GM23248 (cell line): ENCODE data around the gene HOXA6. TPM values are rescaled to one million over a fixed set of nuclear protein-coding genes. Genes with fewer than 3 reads are reported as not detected.

ENCODE experiments used
- DNase-seq: peaks from one replicate; pipeline ENCODE4 v3.0.0-alpha.2; 2015
- H2AFZ ChIP-seq: fragments of 200-600 bp; sonication (generic); 2 replicates; pipeline ENCODE4 v1.6.1; 2016; ENCODE audit warnings: antibody characterized with exemption
- H3F3A ChIP-seq: fragments of 200-600 bp; sonication (generic); 2 replicates; pipeline ENCODE4 v1.6.1; 2016; ENCODE audit warnings: mild to moderate bottlenecking, antibody characterized with exemption, mixed run types; ENCODE audit not compliant: insufficient read depth
- H3K27ac ChIP-seq: fragments of 200-600 bp; sonication (generic); 2 replicates; pipeline ENCODE4 v1.5.1; 2016; ENCODE audit warnings: mild to moderate bottlenecking
- H3K27me3 ChIP-seq: fragments of 200-600 bp; sonication (generic); replicated peaks from 2 replicates; pipeline ENCODE4 v1.6.1; 2016; ENCODE audit warnings: mild to moderate bottlenecking; ENCODE audit not compliant: insufficient read depth
- H3K36me3 ChIP-seq: fragments of 200-600 bp; sonication (generic); 2 replicates; pipeline ENCODE4 v1.6.1; 2016; ENCODE audit warnings: low read depth, mild to moderate bottlenecking
- H3K4me1 ChIP-seq: fragments of 200-600 bp; sonication (generic); 2 replicates; pipeline ENCODE4 v1.6.1; 2016; ENCODE audit warnings: mild to moderate bottlenecking; ENCODE audit not compliant: insufficient read depth
- H3K4me2 ChIP-seq: fragments of 200-600 bp; sonication (generic); one replicate; pipeline ENCODE4 v1.6.1; 2016; ENCODE audit warnings: mild to moderate bottlenecking; ENCODE audit not compliant: unreplicated experiment
- H3K4me3 ChIP-seq: fragments of 200-600 bp; sonication (generic); 2 replicates; pipeline ENCODE4 v1.5.1; 2016; ENCODE audit warnings: mild to moderate bottlenecking
- H3K79me2 ChIP-seq: fragments of 200-600 bp; sonication (generic); 2 replicates; pipeline ENCODE4 v1.6.1; 2016; ENCODE audit warnings: mild to moderate bottlenecking; ENCODE audit not compliant: insufficient read depth
- H3K9ac ChIP-seq: fragments of 200-600 bp; sonication (generic); 2 replicates; pipeline ENCODE4 v1.6.1; 2016; ENCODE audit warnings: mild to moderate bottlenecking
- H3K9me2 ChIP-seq: fragments of 200-600 bp; sonication (generic); 2 replicates; pipeline ENCODE4 v1.6.1; 2016; ENCODE audit warnings: mixed run types, mild to moderate bottlenecking, moderate library complexity; ENCODE audit not compliant: insufficient read depth
- H3K9me3 ChIP-seq: fragments of 200-600 bp; sonication (generic); one replicate; pipeline ENCODE4 v1.6.1; 2017; ENCODE audit warnings: low read depth
- H4K20me1 ChIP-seq: fragments of 200-600 bp; sonication (generic); 2 replicates; pipeline ENCODE4 v1.6.0; 2016; ENCODE audit not compliant: insufficient read depth
- EZH2 ChIP-seq: fragments of 200-600 bp; sonication (generic); IDR thresholded peaks from 2 replicates; pipeline ENCODE4 v1.6.1; 2018; ENCODE audit warnings: antibody characterized with exemption, mild to moderate bottlenecking; ENCODE audit not compliant: insufficient read depth, poor library complexity, severe bottlenecking
- EZH2phosphoT487 ChIP-seq: fragments of 200-600 bp; sonication (generic); IDR thresholded peaks from 2 replicates; pipeline ENCODE4 v1.6.1; 2018; ENCODE audit warnings: antibody characterized with exemption, moderate library complexity, mild to moderate bottlenecking, low read depth; ENCODE audit not compliant: insufficient read depth
- WGBS, 2 experiments: methylation state at CpG; one replicate each; pipeline ENCODE4 v1.1.6; 2015 to 2017; ENCODE audit warnings: low lambda C conversion rate in 2 of 2, low coverage in 1 of 2; ENCODE audit errors: missing lambda C conversion rate in 2 of 2; 5-methylcytosine and 5-hydroxymethylcytosine counted together
- in situ Hi-C: fragments of 300-500 bp; cut with MboI; formaldehyde crosslinking; loops from 2 replicates; pipeline ENCODE4 v1.15.0; 2020
- polyA plus RNA-seq: library from polyadenylated mRNA; unstranded; fragments of >200 nt; fragmentation: Nextera tagmentation; extraction: Ambion mirVana; gene quantifications from 2 replicates; pipeline ENCODE4 v1.2.1, GENCODE V29; 2016
- total RNA-seq: library from RNA; depleted of rRNA; stranded (reverse); fragments of >200 nt; shearing (Covaris generic); gene quantifications from 2 replicates; pipeline ENCODE4 v1.2.3, GENCODE V29; 2014

The HOXA6 gene
- total and polyA plus RNA-seq, 2 experiments from 2014 or later: 3.2 to 3.5 TPM

DNA sequence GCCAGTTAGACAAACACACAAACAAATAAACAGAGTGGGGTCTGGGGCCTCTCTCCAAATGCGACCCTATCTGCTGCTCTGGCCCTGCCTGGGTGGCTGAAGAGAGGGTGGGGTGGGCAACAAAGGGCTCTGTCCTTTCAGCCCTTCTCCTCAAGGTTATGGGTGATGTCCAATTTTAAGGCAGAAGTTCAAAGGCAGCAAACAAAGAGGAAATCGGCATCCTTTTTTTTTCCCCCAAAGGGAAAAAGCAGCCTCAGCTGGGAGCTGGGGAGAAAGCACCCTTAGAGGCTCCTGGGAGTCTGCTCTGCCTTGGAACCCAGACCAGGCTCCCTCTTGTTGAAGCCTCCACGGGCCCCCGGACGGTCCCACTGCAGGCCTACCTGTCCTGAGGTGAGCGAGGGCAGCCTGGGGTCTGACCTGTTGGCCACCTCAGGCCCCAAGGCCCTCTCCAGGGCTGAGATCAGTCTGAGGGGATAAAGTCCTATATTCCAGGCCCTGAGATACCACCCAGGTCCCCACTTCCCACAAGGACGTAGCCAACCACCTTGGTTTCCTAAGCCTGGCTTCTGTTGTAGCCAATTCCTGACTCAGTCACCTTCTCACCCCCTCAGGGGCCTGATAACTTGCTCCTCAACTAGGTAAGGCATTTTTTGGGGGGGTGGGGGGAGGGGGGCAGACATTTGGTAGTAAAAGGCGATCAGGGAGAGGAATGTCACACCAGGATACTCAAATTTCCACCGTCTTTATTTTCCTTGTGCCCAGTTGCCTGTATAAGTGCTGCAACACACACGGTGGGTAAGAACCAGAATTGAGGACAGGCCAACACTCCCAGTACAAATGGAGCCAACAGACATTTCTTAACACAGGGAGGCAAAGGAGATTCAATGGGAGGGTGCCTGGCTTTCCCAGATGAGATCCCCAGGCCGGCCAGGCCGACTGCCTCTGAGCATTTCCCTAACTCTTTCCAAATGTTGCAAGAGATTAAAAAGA, 33.2 kb upstream of the HOXA6 start:
- Histone ChIP-seq H3K4me3 (peak overlapping the region; percentile 83), H3K36me3 (no peaks in the 10 kb centered on the region), H3K9ac (peak overlapping the region; percentile 98), H3K4me2 (peak overlapping the region; percentile 100), H2AFZ (peak overlapping the region; percentile 83), H4K20me1 (no peaks in the 10 kb centered on the region), H3K27me3 (no peaks in the 10 kb centered on the region), H3F3A (no peaks in the 10 kb centered on the region), H3K27ac (peak overlapping the region; percentile 99), H3K79me2 (peaks cover 80% of the 10 kb centered on the region), H3K4me1 (peaks cover 50% of the 10 kb centered on the region), H3K9me3 (no peaks in the 10 kb centered on the region), H3K9me2 (no peaks in the 10 kb centered on the region)
- no peak for TF ChIP-seq EZH2
- no peak for TF ChIP-seq EZH2phosphoT487
- 35 to 57% methylated on average over 8 to 12 of the region's 12 CpGs for WGBS, 2 experiments
- peak; percentile 49 for DNase-seq
- in situ Hi-C loops: no loop called here

DNA sequence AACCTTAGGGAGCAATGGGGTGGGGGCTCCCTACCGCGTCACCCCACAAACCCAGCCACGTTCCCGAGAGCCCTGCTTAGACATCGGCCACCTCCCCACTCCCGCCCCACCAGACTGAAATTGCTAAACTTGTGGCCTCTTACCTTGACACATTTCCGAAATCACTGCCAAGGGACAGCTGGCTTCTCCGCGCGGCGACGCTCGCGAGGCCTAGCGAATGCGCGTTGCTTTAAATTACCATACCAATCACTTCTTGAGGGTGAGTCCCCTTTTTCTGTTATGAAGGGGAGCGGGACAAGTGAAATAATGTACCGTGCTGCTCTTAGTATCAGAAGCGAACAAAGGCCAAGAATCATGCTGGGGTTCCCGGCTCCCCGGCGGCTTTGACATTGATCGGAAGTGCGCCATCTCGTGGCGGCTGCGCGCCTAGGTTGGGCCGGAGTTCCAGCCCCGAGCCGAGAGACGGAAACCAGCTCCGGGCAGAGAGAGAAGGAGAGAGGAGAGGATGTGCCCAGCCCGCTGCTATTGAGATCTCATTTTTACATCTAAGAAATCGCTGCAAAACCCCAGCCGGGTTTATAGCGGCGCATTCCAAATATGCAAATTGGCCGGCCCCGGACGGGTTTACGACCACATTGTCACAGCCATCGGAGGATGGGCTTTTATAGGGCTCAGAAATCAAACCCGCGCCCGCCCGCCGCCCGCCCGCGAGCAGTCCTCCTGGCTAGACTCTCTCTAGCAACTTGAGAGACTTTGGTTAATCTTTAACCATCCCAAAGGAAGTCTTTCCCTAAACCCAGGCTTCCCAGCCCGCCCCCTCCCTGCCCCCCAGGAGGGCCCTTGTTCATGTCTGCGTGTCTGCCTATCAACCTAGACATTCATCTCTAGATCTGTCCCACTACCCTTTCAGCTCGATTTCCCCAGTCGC, 32.2 kb upstream of the HOXA6 start:
- Histone ChIP-seq H2AFZ (peak overlapping the region; percentile 83), H3K79me2 (peaks cover 90% of the 10 kb centered on the region)
- in situ Hi-C loops: loop anchor here (10.0 kb wide), 1 partner anchor 1325 kb away; no protein-coding TSS in a partner anchor

DNA sequence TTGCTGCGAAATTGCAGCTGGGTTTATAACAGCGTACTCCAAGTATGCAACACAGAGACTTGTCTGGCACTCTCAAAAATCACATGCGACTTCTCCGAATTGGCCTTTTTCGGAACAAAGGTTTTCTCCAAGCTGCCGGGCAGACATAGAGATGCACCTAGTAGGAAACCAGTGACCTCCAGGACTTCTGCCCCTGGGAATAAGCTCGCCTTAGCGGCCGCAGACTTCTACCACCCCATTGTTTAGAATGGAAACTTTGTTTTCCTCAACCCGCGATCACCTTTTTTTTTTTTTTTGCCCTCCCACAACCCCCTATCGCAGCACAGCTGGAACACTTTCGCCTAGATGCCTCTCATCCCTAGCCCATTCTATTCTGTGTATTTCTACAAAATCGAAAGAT, 31.5 kb upstream of the HOXA6 start:
- TF ChIP-seq EZH2phosphoT487 (no peak), EZH2 (no peak)
- H3K4me2 ChIP-seq: peak overlapping the region; percentile 100
- H3K9ac ChIP-seq: peak overlapping the region; percentile 98
- WGBS, 2 experiments: 0 to 1% methylated on average over 14 of the region's 14 CpGs
- peak overlapping the region; percentile 83 for H3K4me3 ChIP-seq
- peak; percentile 57 for DNase-seq
- H2AFZ ChIP-seq: peak overlapping the region; percentile 83
- in situ Hi-C loops: loop anchor here (10.0 kb wide), 1 partner anchor 1324 kb away; no protein-coding TSS in a partner anchor
- H3K27me3 ChIP-seq: no peaks in the 10 kb centered on the region
- peak overlapping the region; percentile 99 for H3K27ac ChIP-seq
- peaks cover 95% of the 10 kb centered on the region for H3K79me2 ChIP-seq
- no peaks in the 10 kb centered on the region for H4K20me1 ChIP-seq
- peaks cover 60% of the 10 kb centered on the region for H3K4me1 ChIP-seq
- H3K9me3 ChIP-seq: no peaks in the 10 kb centered on the region
- no peaks in the 10 kb centered on the region for H3K36me3 ChIP-seq
- no peaks in the 10 kb centered on the region for H3F3A ChIP-seq
- H3K9me2 ChIP-seq: no peaks in the 10 kb centered on the region

More for the DNA sequence above, 32.2 kb upstream of the HOXA6 start:
- peak; percentile 94 for DNase-seq
- Histone ChIP-seq H4K20me1 (no peaks in the 10 kb centered on the region), H3F3A (no peaks in the 10 kb centered on the region), H3K27ac (peak overlapping the region; percentile 99), H3K36me3 (no peaks in the 10 kb centered on the region), H3K4me1 (peaks cover 58% of the 10 kb centered on the region), H3K9me3 (no peaks in the 10 kb centered on the region), H3K4me2 (peak overlapping the region; percentile 100), H3K27me3 (no peaks in the 10 kb centered on the region), H3K9me2 (no peaks in the 10 kb centered on the region), H3K4me3 (peak overlapping the region; percentile 83), H3K9ac (peak overlapping the region; percentile 98)
- 1 to 2% methylated on average over 54 to 56 of the region's 56 CpGs for WGBS, 2 experiments
- TF ChIP-seq EZH2: no peak
- no peak for TF ChIP-seq EZH2phosphoT487

DNA sequence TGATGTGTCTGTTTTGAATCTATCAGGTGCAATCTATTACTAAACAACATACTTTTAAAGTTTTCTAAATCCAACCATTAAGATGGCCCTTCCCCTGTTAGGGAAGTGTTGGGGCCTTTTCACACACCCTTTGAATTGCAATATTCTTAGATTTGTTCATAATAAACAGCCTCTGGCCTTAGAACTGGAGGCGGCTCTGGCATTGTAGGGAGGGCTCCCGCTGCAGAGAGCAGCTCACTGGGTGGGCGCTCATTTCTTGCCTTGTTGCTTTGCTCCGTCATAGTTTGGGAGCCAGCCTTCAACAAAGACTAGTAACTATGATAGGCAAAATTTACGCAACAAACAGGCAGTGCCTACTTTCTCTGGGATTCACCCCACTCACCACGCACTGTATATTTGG, 30.8 kb upstream of the HOXA6 start:
- DNase-seq: peak; percentile 95
- in situ Hi-C loops: loop anchor here (10.0 kb wide), 1 partner anchor 1324 kb away; no protein-coding TSS in a partner anchor
- Histone ChIP-seq H3K9me3 (no peaks in the 10 kb centered on the region), H3K4me3 (peak overlapping the region; percentile 83), H3F3A (no peaks in the 10 kb centered on the region), H3K9ac (peak overlapping the region; percentile 98), H3K27me3 (no peaks in the 10 kb centered on the region), H2AFZ (peak overlapping the region; percentile 83), H3K4me1 (peaks cover 60% of the 10 kb centered on the region), H3K27ac (peak overlapping the region; percentile 99), H3K36me3 (no peaks in the 10 kb centered on the region), H3K4me2 (peak overlapping the region; percentile 100), H4K20me1 (no peaks in the 10 kb centered on the region), H3K79me2 (peaks cover 95% of the 10 kb centered on the region), H3K9me2 (no peaks in the 10 kb centered on the region)
- TF ChIP-seq EZH2: no peak
- no peak for TF ChIP-seq EZH2phosphoT487
- 1% methylated on average over 6 of the region's 6 CpGs for WGBS, 2 experiments
